HepG2 (cell line): ENCODE data around the gene RAB40C. TPM values are rescaled to one million over a fixed set of nuclear protein-coding genes. Genes with fewer than 3 reads are reported as not detected.

Experiments used
- ATAC-seq: fragments of 200-7000 bp; cut with Tn5 transposase; 3 replicates; pipeline ENCODE4 v1.9.1; 2020; ENCODE audit warnings: mild to moderate bottlenecking, moderate library complexity
- BruUV-seq: library from RNA; stranded (reverse); fragments of 400-500 nt; replicated peaks from 2 replicates; lab custom pipeline; 2021; lab: Mats Ljungman, UMichigan
- CTCF ChIA-PET: fragments of 300-600 bp; formaldehyde crosslinking; extraction: SDS; loops from one replicate; lab custom pipeline; 2021; ENCODE audit warnings: low total read pairs, inconsistent platforms, low intra/inter-chr PET ratio; lab: Yijun Ruan, JAX
- POLR2A ChIA-PET: fragments of 350-600 bp; sonication (Branson Sonifier 250); formaldehyde crosslinking; loops from one replicate; lab custom pipeline; 2020; ENCODE audit warnings: antibody characterized with exemption, inconsistent platforms; lab: Yijun Ruan, JAX
- DNase-seq: peaks from one replicate; pipeline ENCODE4 v3.0.0-alpha.2; 2015; ENCODE audit warnings: low spot score
- FAIRE-seq: peaks from 3 replicates; lab custom pipeline; 2011; peaks lifted over from hg19 to GRCh38; lab: Jason Lieb, UNC
- H2AFZ ChIP-seq: one replicate; pipeline ENCODE4 v1.6.1; 2011; ENCODE audit warnings: low read length, inconsistent platforms
- H3K27ac ChIP-seq: fragments of 300-600 bp; 3 replicates; pipeline ENCODE4 v1.8.0; 2011; ENCODE audit warnings: mixed run types, mild to moderate bottlenecking, mixed read lengths, low read length, inconsistent platforms; ENCODE audit not compliant: insufficient read depth; ENCODE audit errors: extremely low read length
- H3K27me3 ChIP-seq, 2 experiments: fragments of 200-600 bp in 1 of 2; 2 replicates in 1 of 2; 3 replicates in 1 of 2; pipeline versions ENCODE4 v1.6.0 to v1.8.0; 2011; ENCODE audit warnings: low read length in 2 of 2, mild to moderate bottlenecking in 2 of 2, moderate library complexity in 2 of 2, inconsistent platforms in 1 of 2; ENCODE audit not compliant: insufficient read depth in 2 of 2, control insufficient read depth in 1 of 2
- H3K36me3 ChIP-seq, 2 experiments: fragments of 200-600 bp in 1 of 2; replicated peaks in 1 of 2; 2 replicates in 1 of 2; 3 replicates in 1 of 2; pipeline versions ENCODE4 v1.5.1 to v1.8.0; 2011; ENCODE audit warnings: low read length in 2 of 2, inconsistent platforms in 1 of 2; ENCODE audit not compliant: insufficient read depth in 2 of 2, control insufficient read depth in 1 of 2
- H3K4me1 ChIP-seq: 2 replicates; pipeline ENCODE4 v1.5.1; 2012; ENCODE audit warnings: low read length, inconsistent platforms; ENCODE audit not compliant: insufficient read depth
- H3K4me2 ChIP-seq: 2 replicates; pipeline ENCODE4 v1.6.0; 2011; ENCODE audit warnings: low read depth, low read length, inconsistent platforms
- H3K4me3 ChIP-seq, 3 experiments: fragments of 200-600 bp in 1 of 3; sonication (generic), shearing (Covaris generic) in 1 of 3; replicated peaks in 1 of 3; 2 replicates each; pipeline ENCODE4 v1.5.1; 2011 to 2016; ENCODE audit warnings: low read length in 3 of 3, inconsistent platforms in 2 of 3, low read depth in 2 of 3, mild to moderate bottlenecking in 2 of 3, control low read depth in 1 of 3, mixed read lengths in 1 of 3; ENCODE audit not compliant: insufficient read depth in 1 of 3
- H3K79me2 ChIP-seq: one replicate; pipeline ENCODE4 v1.6.1; 2011; ENCODE audit warnings: low read length, inconsistent platforms; ENCODE audit not compliant: insufficient read depth
- H3K9ac ChIP-seq: 2 replicates; pipeline ENCODE4 v1.6.0; 2011; ENCODE audit warnings: mild to moderate bottlenecking, low read depth, low read length, inconsistent platforms; ENCODE audit not compliant: insufficient read depth
- H3K9me3 ChIP-seq: 2 replicates; pipeline ENCODE4 v1.5.1; 2012; ENCODE audit warnings: mild to moderate bottlenecking, low read length
- H4K20me1 ChIP-seq: 2 replicates; pipeline ENCODE4 v1.6.0; 2011; ENCODE audit warnings: inconsistent platforms, mild to moderate bottlenecking, low read length, moderate library complexity; ENCODE audit not compliant: insufficient read depth
- AGO2 ChIP-seq: fragments of 200-400 bp; formaldehyde crosslinking; optimal IDR thresholded peaks from 2 replicates; pipeline ENCODE3; 2017; ENCODE audit warnings: mild to moderate bottlenecking, low read depth, low read length, moderate library complexity
- ATF4 ChIP-seq, 2 experiments: fragments of 450-650 bp in 1 of 2; sonication (generic) in 1 of 2; formaldehyde crosslinking; IDR thresholded peaks; 2 replicates each; pipeline versions ENCODE4 v1.5.0 to v1.8.0; 2020 to 2022; ENCODE audit warnings: mild to moderate bottlenecking in 1 of 2, missing genetic modification reagents in 1 of 2
- ATF7 ChIP-seq, 2 experiments: fragments of 450-650 bp in 1 of 2; sonication (generic) in 1 of 2; formaldehyde crosslinking in 1 of 2; IDR thresholded peaks; 2 replicates each; pipeline versions ENCODE4 v1.4.0 to v1.6.1; 2016 to 2020; ENCODE audit warnings: antibody characterized with exemption in 1 of 2, mild to moderate bottlenecking in 1 of 2, missing genetic modification reagents in 1 of 2
- CREB1 ChIP-seq, 2 experiments: fragments of 450-650 bp in 1 of 2; IDR thresholded peaks; 2 replicates each; pipeline ENCODE4 v1.6.1; 2016 to 2017; ENCODE audit warnings: control low read depth in 1 of 2, mild to moderate bottlenecking in 1 of 2, missing compliant biosample characterization in 1 of 2, missing genetic modification characterization in 1 of 2
- KMT2A ChIP-seq: sonication (generic); formaldehyde crosslinking; IDR thresholded peaks from 2 replicates; pipeline ENCODE4 v1.4.0; 2020; ENCODE audit warnings: missing genetic modification reagents
- ONECUT2 ChIP-seq: sonication (generic); formaldehyde crosslinking; IDR thresholded peaks from 2 replicates; pipeline ENCODE4 v1.4.0; 2020; ENCODE audit warnings: missing genetic modification reagents
- SNAPC4 ChIP-seq: sonication (generic); formaldehyde crosslinking; IDR thresholded peaks from 2 replicates; pipeline ENCODE4 v1.4.0; 2020; ENCODE audit warnings: mild to moderate bottlenecking, missing genetic modification reagents
- ZBED4 ChIP-seq: sonication (generic); formaldehyde crosslinking; IDR thresholded peaks from 2 replicates; pipeline ENCODE4 v1.4.0; 2020; ENCODE audit warnings: missing genetic modification reagents, borderline replicate concordance
- ZNF234 ChIP-seq: sonication (generic); formaldehyde crosslinking; conservative IDR thresholded peaks from 2 replicates; pipeline ENCODE4 v1.5.1; 2020; ENCODE audit warnings: mild to moderate bottlenecking, missing genetic modification reagents
- ZNF639 ChIP-seq: conservative IDR thresholded peaks from 2 replicates; pipeline ENCODE4 v1.6.1; 2018; ENCODE audit warnings: missing genetic modification reagents
- WGBS: methylation state at CpG from one replicate; pipeline ENCODE4 v1.1.6; 2017; ENCODE audit warnings: low lambda C conversion rate; 5-methylcytosine and 5-hydroxymethylcytosine counted together
- in situ Hi-C: cut with HindIII; loops from 2 replicates; pipeline ENCODE4 v1.10.0; 2017; ENCODE audit warnings: low pct_unique_long_range_greater_than_20kb; ENCODE audit not compliant: extremely low pct_ligation_motif_present
- intact Hi-C: fragments of 100-400 bp; cut with micrococcal nuclease; formaldehyde crosslinking; loops from one replicate; pipeline ENCODE4 v1.10.0; 2022; ENCODE audit not compliant: unreplicated experiment
- polyA plus RNA-seq, 8 experiments: library from polyadenylated mRNA; depleted of rRNA in 3 of 8; stranded (reverse) in 7 of 8; unstranded in 1 of 8; fragments of >200 nt; fragmentation: Illumina TruSeq in 4 of 8; extraction: Trizol in 4 of 8; gene quantifications; 2 replicates each; pipeline versions ENCODE4 v1.2.1 to v1.2.3, GENCODE V29; 2011 to 2016; ENCODE audit warnings: low read depth in 4 of 8, missing spikeins in 1 of 8, mixed read lengths in 1 of 8; ENCODE audit not compliant: insufficient read depth in 1 of 8
- total RNA-seq, 5 experiments: library from RNA; depleted of rRNA; stranded (reverse); fragments of >200 nt; fragmentation: Illumina TruSeq; extraction: Trizol; gene quantifications; 2 replicates each; pipeline ENCODE4 v1.2.3, GENCODE V29; 2016; ENCODE audit warnings: low read depth in 1 of 5

Gene RAB40C
- total and polyA plus RNA-seq, 2 of the 13 experiments (the other 11 are each of a cell fraction or from before 2014, with no cell fraction given) = 7.7 to 11.5 TPM

- Histone ChIP-seq H3K4me2 (no peak overlapping the region), H3K9me3 (no peaks in the 10 kb centered on the region), H3K36me3 (peaks cover 4% of the 10 kb centered on the region in 2 experiments; a peak in 2 of 5 replicates), H4K20me1 (no peaks in the 10 kb centered on the region), H3K27me3 (no peaks in the 10 kb centered on the region), H2AFZ (no peak overlapping the region), H3K79me2 (no peaks in the 10 kb centered on the region), H3K4me3 (no peak overlapping the region), H3K4me1 (peaks cover 16% of the 10 kb centered on the region), H3K9ac (no peak overlapping the region), H3K27ac (no peak overlapping the region)
- intact Hi-C loops = no loop called here
- FAIRE-seq = no peak
- no peak for ATAC-seq
- ChIA-PET CTCF (no interaction called here), POLR2A (interaction anchor here (0.8 kb wide), 1 partner anchor 11 kb away, joined by 3 read pairs; the partner anchor contains the start of gene METTL26)
- BruUV-seq = no TSS peak
- DNase-seq = no peak
- 95% methylated on average over 8 of the region's 37 CpGs for WGBS
- in situ Hi-C loops = no loop called here
- no peak for TF ChIP-seq ZNF234 (CRISPR knock-in tag)
- TF ChIP-seq SNAPC4 (CRISPR knock-in tag) = no peak
- TF ChIP-seq ATF7 (IDR thresholded peaks at IDR 0.05) = peak; percentile 52
- TF ChIP-seq ATF7 (CRISPR knock-in tag; IDR thresholded peaks at IDR 0.05) = no peak
- TF ChIP-seq CREB1 (IDR thresholded peaks at IDR 0.05) = 0 out of 2 replicates have a peak, but pooled peaks have one; percentile 32
- no peak for TF ChIP-seq CREB1 (CRISPR knock-in tag; IDR thresholded peaks at IDR 0.05)
- TF ChIP-seq ONECUT2 (CRISPR knock-in tag) = no peak
- TF ChIP-seq KMT2A = no peak
- no peak for TF ChIP-seq ATF4 (CRISPR knock-in tag; IDR thresholded peaks at IDR 0.05)
- TF ChIP-seq AGO2 = peak; percentile 56
- no peak for TF ChIP-seq ZNF639 (CRISPR knock-in tag)
- TF ChIP-seq ZBED4 (CRISPR knock-in tag) = no peak
These were observed 35.5 kb downstream of the RAB40C start for GRCh38 chr16:625117-625976.
